Thyroid gland (tissue), 4 donors: ENCODE data around the gene FAM118B.

Experiments
- CTCF ChIP-seq, 6 experiments: fragments of 200-600 bp in 3 of 6; fragments of 450-650 bp in 3 of 6; sonication (generic) in 3 of 6; IDR thresholded peaks; one replicate each; pipeline ENCODE4 v1.5.1; 2016 to 2019; ENCODE audit warnings: antibody characterized with exemption in 6 of 6, mild to moderate bottlenecking in 2 of 6, inconsistent platforms in 1 of 6, moderate library complexity in 1 of 6
- POLR2A ChIP-seq, 2 donors: fragments of 450-650 bp; IDR thresholded peaks; one replicate each; pipeline ENCODE4 v1.6.1; 2017; ENCODE audit warnings: antibody characterized with exemption in 2 of 2, mild to moderate bottlenecking in 2 of 2, moderate library complexity in 1 of 2

- TF ChIP-seq CTCF (IDR thresholded peaks at IDR 0.05) (no peak), POLR2A (IDR thresholded peaks at IDR 0.05) (no peak)
Observed at GRCh38 chr11:126246636-126247035, 35.1 kb downstream of the FAM118B start.
